ENCODE results near the gene KRT34.

KRT34 gene

DNA sequence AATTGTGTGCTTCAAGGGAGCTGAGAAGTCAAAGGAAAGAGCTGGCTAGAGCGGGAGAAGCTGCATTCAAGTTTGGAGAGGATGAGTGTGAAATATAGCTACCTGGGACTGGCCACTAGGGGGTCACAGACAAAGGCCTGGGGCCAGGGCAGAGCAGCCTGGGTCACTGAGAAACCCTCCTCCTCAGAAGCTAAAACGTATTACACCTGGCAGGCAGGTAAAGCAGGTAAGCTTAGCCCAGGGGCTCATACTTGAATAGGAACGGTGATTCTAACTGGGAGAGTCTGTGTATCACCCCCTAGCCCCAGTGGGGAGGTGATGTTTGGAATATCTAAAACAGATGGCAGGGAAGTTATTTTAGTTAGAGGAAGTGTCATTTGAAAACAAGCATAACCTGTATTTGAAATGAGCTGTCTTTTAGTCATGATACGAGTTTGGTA lies 35.5 kb upstream of the KRT34 start:
- Histone ChIP-seq H3K9me3 (ENCODE audit: control insufficient read depth, insufficient read depth, low read depth, low read length) (no peaks in the 10 kb centered on the region), H3K27ac (ENCODE audit: extremely low read depth, low read depth, low read length) (no peak overlapping the region), H3K4me3 (ENCODE audit: low read depth, low read length) (no peak overlapping the region), H3K36me3 (ENCODE audit: control insufficient read depth in 2 of 2, insufficient read depth in 1 of 2, low read length in 2 of 2) (no peaks in the 10 kb centered on the region), H3K4me1 (ENCODE audit: control insufficient read depth, insufficient read depth, low read length) (no peaks in the 10 kb centered on the region)
- CTCF ChIA-PET, result interaction anchor here (0.5 to 2.5 kb wide), 27 partner anchors 9 to 502 kb away, joined by 3 to 10 read pairs (median 4); no protein-coding TSS in a partner anchor
- no peak for TF ChIP-seq KLF7 (tag by site-specific recombination; IDR thresholded peaks at IDR 0.05; ENCODE audit: borderline replicate concordance)
- TF ChIP-seq, protein P1, sequence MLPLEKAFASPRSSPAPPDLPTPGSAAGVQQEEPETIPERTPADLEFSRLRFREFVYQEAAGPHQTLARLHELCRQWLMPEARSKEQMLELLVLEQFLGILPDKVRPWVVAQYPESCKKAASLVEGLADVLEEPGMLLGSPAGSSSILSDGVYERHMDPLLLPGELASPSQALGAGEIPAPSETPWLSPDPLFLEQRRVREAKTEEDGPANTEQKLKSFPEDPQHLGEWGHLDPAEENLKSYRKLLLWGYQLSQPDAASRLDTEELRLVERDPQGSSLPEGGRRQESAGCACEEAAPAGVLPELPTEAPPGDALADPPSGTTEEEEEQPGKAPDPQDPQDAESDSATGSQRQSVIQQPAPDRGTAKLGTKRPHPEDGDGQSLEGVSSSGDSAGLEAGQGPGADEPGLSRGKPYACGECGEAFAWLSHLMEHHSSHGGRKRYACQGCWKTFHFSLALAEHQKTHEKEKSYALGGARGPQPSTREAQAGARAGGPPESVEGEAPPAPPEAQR (tag by site-specific recombination; IDR thresholded peaks at IDR 0.05), result no peak
- TF ChIP-seq ZNF23 (tag by site-specific recombination; IDR thresholded peaks at IDR 0.05; ENCODE audit: borderline replicate concordance), result no peak
- TF ChIP-seq ZNF670 (tag by site-specific recombination; IDR thresholded peaks at IDR 0.05; ENCODE audit: low read depth), result no peak
- no peak for TF ChIP-seq ZNF585B (tag by site-specific recombination; IDR thresholded peaks at IDR 0.05)
- no peak for TF ChIP-seq ZNF660 (tag by site-specific recombination; IDR thresholded peaks at IDR 0.05)
- TF ChIP-seq, protein P2, sequence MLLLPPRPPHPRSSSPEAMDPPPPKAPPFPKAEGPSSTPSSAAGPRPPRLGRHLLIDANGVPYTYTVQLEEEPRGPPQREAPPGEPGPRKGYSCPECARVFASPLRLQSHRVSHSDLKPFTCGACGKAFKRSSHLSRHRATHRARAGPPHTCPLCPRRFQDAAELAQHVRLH (tag by site-specific recombination; IDR thresholded peaks at IDR 0.05), result no peak
- TF ChIP-seq, protein P3, sequence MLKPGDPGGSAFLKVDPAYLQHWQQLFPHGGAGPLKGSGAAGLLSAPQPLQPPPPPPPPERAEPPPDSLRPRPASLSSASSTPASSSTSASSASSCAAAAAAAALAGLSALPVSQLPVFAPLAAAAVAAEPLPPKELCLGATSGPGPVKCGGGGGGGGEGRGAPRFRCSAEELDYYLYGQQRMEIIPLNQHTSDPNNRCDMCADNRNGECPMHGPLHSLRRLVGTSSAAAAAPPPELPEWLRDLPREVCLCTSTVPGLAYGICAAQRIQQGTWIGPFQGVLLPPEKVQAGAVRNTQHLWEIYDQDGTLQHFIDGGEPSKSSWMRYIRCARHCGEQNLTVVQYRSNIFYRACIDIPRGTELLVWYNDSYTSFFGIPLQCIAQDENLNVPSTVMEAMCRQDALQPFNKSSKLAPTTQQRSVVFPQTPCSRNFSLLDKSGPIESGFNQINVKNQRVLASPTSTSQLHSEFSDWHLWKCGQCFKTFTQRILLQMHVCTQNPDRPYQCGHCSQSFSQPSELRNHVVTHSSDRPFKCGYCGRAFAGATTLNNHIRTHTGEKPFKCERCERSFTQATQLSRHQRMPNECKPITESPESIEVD (tag by site-specific recombination; IDR thresholded peaks at IDR 0.05), result no peak
- no peak for TF ChIP-seq ZNF350 (tag by site-specific recombination; IDR thresholded peaks at IDR 0.05)
- no peak for TF ChIP-seq ZNF639 (tag by site-specific recombination; IDR thresholded peaks at IDR 0.05)
- TF ChIP-seq, protein P4, sequence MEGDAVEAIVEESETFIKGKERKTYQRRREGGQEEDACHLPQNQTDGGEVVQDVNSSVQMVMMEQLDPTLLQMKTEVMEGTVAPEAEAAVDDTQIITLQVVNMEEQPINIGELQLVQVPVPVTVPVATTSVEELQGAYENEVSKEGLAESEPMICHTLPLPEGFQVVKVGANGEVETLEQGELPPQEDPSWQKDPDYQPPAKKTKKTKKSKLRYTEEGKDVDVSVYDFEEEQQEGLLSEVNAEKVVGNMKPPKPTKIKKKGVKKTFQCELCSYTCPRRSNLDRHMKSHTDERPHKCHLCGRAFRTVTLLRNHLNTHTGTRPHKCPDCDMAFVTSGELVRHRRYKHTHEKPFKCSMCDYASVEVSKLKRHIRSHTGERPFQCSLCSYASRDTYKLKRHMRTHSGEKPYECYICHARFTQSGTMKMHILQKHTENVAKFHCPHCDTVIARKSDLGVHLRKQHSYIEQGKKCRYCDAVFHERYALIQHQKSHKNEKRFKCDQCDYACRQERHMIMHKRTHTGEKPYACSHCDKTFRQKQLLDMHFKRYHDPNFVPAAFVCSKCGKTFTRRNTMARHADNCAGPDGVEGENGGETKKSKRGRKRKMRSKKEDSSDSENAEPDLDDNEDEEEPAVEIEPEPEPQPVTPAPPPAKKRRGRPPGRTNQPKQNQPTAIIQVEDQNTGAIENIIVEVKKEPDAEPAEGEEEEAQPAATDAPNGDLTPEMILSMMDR (tag by site-specific recombination; IDR thresholded peaks at IDR 0.05), result no peak
- TF ChIP-seq, protein P5, sequence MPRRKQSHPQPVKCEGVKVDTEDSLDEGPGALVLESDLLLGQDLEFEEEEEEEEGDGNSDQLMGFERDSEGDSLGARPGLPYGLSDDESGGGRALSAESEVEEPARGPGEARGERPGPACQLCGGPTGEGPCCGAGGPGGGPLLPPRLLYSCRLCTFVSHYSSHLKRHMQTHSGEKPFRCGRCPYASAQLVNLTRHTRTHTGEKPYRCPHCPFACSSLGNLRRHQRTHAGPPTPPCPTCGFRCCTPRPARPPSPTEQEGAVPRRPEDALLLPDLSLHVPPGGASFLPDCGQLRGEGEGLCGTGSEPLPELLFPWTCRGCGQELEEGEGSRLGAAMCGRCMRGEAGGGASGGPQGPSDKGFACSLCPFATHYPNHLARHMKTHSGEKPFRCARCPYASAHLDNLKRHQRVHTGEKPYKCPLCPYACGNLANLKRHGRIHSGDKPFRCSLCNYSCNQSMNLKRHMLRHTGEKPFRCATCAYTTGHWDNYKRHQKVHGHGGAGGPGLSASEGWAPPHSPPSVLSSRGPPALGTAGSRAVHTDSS (tag by site-specific recombination; IDR thresholded peaks at IDR 0.05), result no peak
- no peak for TF ChIP-seq AEBP2 (tag by site-specific recombination; IDR thresholded peaks at IDR 0.05; ENCODE audit: borderline replicate concordance)
- no peak for TF ChIP-seq ZNF600 (tag by site-specific recombination; IDR thresholded peaks at IDR 0.05)
- TF ChIP-seq ZNF341 (tag by site-specific recombination; IDR thresholded peaks at IDR 0.05; ENCODE audit: low read depth), result no peak
- no peak for TF ChIP-seq KLF16 (tag by site-specific recombination; IDR thresholded peaks at IDR 0.05)
- no peak for TF ChIP-seq ZNF335 (tag by site-specific recombination; conservative IDR thresholded peaks at IDR 0.05)
- POLR2A ChIA-PET, result no interaction called here

All from HEK293 (cell line).